HG02981 (cell line): ENCODE data around the gene DDN.

Source experiments
- ATAC-seq: cut with Tn5 transposase; IDR thresholded peaks from one replicate; pipeline ENCODE4 v1.9.1; 2021; ENCODE audit warnings: mild to moderate bottlenecking, moderate library complexity; ENCODE audit not compliant: unreplicated experiment

DDN gene

GRCh38 chr12:49032276-49032675 is 33.1 kb upstream of the DDN start:
- ATAC-seq = no peak

GRCh38 chr12:49031573-49032161 is 32.5 kb upstream of the DDN start:
- ATAC-seq = no peak

GRCh38 chr12:49030714-49031572 is 31.8 kb upstream of the DDN start:
- no peak for ATAC-seq

GRCh38 chr12:49030119-49030518 is 30.9 kb upstream of the DDN start:
- no peak for ATAC-seq

- no peak for ATAC-seq
Observed at GRCh38 chr12:49028666-49029275, 29.6 kb upstream of the DDN start.

GRCh38 chr12:49027846-49028555 is 28.8 kb upstream of the DDN start:
- no peak for ATAC-seq

GRCh38 chr12:49026678-49027480 is 27.7 kb upstream of the DDN start:
- ATAC-seq = no peak

- ATAC-seq = no peak
Observed at GRCh38 chr12:49026101-49026500, 26.9 kb upstream of the DDN start.

GRCh38 chr12:49025463-49025862 is 26.3 kb upstream of the DDN start:
- ATAC-seq = no peak

GRCh38 chr12:49024543-49024942 is 25.4 kb upstream of the DDN start:
- ATAC-seq = no peak

- ATAC-seq = no peak
Observed at GRCh38 chr12:49023812-49024211, 24.6 kb upstream of the DDN start.

- no peak for ATAC-seq
Observed at GRCh38 chr12:49022558-49023178, 23.5 kb upstream of the DDN start.

GRCh38 chr12:49021292-49021915 is 22.2 kb upstream of the DDN start:
- ATAC-seq = no peak

GRCh38 chr12:49020441-49020840 is 21.3 kb upstream of the DDN start:
- ATAC-seq = no peak

GRCh38 chr12:49019443-49020324 is 20.5 kb upstream of the DDN start:
- no peak for ATAC-seq

- peak; percentile 15 for ATAC-seq
Observed at GRCh38 chr12:49019120-49019430, 19.9 kb upstream of the DDN start.

GRCh38 chr12:49018261-49019119 is 19.3 kb upstream of the DDN start, which contains the start of gene PRKAG1:
PRKAG1 (minus strand) TSS chr12:49018776; CDS start chr12:49018740, 36 bp downstream.
- peak; percentile 82 for ATAC-seq

- peak; percentile 6 for ATAC-seq
Observed at GRCh38 chr12:49017891-49018260, 18.7 kb upstream of the DDN start.
